ENCODE results near the gene RENBP.

Gene RENBP

DNA sequence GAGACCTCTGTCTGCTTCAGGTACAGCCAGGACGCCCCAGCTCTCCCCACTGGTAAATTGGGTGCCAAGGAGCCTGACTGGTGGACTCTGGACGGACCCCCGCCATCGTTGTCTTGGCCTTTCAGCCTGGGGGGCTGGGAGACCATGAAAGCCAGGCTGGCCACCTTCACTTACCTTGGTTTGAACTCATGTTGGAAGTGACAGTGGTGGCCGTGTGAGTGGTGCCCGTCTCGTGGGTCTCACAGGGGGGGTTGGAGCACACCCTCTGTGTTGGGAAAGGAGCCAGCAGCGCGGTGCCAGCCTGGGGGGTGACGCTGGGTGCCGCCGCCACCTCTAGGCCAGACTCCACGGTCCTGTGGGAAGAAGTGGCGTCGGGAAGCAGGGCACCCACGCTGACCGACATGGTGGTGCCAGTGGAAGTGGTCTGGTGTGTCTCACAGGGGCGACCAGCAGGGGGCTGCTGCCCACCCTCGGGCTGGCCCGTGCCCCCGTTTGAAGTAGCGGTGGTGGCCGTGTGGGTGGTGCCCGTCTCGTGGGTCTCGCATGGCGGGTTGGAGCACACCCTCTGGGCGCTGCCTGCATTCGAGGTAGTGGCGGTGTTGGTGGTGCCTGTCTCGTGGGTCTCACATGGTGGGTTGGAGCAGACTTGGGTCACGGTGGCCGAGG, 9.6 kb upstream of the RENBP start:
- no peak for DNase-seq (ENCODE audit: low spot score)

DNA sequence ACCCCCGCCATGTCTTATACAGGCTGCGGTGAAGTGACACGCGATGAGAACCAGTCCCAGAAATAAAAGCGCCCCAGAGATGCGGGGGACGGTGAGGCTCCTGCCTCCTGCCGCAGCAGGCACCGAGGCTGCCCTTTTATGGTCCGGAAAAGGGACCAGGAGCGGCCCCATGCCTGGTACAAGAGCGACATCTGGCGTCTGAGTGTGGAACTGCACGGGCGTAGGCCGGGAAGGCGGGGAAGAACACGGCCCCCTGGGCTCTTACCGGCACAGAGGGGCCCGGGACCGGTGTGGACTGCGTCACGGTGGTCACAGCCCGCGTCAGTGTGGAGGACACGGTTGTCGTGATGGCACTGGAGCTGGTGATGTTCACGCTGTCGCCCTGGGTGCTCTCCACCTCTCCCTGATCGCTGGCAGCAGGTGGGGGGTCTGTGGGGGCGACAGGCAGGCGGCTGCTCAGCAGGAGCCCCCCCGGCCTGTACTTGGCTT, 8.9 kb upstream of the RENBP start:
- DNase-seq (ENCODE audit: low spot score), result peak; percentile 50

DNA sequence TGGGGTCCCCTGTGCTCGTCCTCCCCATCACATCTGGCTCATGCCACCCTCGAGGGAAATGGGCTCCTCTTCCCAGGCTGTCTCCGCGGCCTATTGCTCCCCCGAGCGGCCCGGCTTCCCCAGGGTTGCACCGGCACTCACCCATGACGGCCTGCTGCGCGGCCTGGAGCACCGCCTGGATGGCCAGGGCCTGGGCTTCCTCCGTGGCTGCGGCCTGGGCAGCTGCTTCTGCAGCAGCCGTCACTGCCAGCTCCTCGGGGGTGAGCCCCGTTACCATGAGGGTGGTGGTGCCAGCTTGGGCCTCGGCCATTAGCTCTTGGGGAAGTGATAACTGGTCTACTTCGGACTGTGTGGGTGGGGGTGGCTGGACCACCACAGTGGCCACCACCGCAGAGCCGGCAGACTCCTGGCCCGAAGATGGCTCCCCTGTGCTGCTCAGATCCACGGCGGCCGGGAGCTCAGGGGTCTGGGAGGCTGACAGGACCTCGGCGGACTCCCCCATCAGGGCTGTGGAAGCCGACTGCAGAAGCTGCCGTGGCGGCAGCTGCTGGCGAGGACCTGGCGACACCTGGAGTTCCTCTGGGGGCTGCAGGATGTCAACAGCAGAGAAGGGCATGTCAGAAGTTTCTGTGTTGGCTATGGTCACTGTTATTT, 8.1 kb upstream of the RENBP start:
- no peak for DNase-seq (ENCODE audit: low spot score)

DNA sequence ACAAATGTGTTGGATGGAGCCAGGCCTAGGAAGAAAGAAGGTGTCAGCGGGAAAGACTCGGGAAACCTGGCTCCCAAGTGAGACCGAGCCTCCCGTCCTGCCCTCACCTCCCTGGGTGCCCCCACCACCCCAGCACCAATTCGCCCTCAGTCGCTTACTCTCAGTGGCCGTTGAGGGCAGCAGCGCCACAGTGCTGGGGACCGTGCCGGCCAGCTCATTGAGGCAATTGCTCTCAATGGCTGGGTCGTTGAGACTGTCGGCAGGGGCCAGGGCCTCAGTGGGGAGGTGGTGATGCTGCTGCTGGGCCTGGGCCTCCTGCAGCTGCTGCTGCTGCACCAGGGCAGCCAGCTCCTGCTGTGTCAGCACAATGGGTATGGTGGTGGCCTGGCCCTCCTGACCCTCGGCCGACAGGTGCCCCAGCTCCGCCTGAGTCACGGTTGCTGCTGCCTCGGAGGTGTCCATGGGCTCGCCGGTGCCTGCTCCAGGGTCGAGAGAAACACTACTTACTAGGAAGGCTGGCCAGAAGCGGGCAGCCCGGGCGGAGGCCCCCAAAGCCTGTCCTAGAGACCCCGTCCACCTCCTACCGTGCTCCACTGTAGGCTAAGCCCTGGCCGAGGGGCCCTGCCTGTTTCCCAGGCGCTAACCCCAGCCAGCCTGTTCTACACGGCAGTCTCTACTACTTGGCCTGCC, 7.4 kb upstream of the RENBP start:
- DNase-seq (ENCODE audit: low spot score), result no peak

DNA sequence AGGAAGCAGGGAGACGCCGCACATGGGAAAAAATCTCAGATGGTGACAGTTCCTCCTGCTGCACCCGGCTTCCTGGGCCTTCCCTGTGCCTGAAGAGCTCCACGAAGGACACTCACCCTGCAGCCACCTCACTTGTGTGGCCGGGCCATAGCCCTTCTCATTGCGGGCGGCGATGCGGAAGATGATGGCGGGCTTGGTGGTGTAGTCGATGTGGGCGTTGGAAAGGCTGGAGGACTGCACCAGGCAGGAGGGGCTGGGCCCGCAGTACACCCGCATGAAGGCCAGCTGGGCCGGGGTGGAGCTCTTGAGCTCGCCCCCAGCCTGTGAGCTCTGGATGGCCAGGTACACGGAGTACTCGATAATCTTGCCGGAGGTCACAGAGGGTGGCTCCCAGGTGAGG, 5.7 kb upstream of the RENBP start:
- no peak for DNase-seq (ENCODE audit: low spot score)

- no peak for DNase-seq (ENCODE audit: low spot score)
Measured at GRCh38 chrX:153948847-153949805, 4.7 kb upstream of the RENBP start.

- DNase-seq (ENCODE audit: low spot score), result no peak
Measured at GRCh38 chrX:153948002-153948466, 3.6 kb upstream of the RENBP start.

DNA sequence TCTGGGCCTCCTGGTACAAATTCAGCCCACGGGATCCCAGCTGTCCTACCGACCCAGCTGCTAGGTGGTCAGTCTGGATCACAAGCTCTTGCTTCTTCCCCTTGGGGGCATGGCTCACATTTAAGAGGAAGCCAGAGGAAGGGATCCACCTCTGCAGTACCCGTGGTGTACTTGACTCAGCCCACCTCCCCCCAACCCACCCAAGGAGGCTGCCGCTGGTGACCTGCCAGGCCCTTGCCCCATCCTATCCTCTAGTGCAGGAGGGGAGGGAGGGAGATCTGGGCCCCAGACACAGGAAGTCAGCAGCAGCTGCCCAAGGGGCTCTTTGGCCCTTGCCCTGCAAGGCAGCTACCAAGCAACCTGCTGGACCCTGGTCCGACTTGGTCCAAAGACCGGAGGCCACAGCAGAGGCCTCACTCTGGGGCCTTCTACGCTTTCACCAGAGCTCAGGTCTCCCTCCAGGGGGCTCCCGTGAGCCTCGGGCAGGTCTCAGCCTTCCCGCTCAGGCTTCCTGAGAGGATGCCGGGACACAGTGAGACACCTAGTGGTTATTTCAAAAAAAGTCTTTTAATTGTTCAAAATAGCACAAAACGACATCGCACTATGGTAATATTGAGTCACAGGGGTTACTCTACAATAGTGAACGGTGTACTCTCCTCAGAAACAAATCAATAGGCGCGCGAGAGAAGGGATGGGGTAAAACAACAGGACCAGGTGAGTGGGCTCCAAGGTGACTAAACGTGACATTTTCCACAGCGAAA, 2.7 kb upstream of the RENBP start:
- DNase-seq (ENCODE audit: low spot score), result peak; percentile 79

- DNase-seq (ENCODE audit: low spot score), result no peak
Measured at GRCh38 chrX:153945956-153946943, 1.8 kb upstream of the RENBP start.

DNA sequence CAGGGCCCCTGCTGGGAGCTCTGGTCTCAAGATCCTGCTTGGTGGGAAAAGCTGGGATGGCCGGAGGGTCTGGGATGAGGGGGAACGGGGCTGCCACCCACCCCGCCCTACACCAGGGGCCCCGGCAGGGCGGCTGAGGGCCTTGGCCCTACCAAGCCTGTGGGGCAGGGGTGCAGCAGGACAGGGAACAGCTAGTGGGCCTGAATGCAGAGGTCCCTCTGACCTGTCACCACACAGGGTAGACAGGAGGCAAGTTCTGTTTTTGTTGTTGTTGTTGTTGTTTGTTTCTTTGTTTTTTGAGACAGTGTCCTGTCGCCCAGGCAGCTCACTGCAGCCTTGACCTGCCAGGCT, 332 bp upstream of the RENBP start:
- DNase-seq (ENCODE audit: low spot score), result no peak

GRCh38 chrX:153941336-153942252, 2.8 kb downstream of the RENBP start:
- DNase-seq (ENCODE audit: low spot score), result no peak

DNA sequence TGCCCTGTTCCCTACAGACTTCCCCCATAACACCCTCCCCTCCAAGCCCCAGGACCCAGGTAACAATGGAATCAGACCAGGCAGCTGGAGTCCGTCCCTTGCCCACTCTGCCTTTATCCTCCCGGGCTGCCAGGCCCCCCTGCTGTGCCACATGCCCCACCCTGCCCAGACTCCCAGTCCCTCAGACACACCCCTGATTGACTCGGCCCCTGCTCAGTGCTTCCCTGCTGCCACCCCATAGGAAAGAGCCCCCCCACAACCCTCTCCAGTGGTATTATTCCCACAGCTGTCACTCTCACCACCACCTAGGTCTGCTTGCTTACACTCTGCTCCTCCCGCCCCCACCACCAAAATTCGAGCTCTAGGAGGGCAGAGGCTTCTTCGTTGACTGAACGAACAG, 4.9 kb downstream of the RENBP start:
- no peak for DNase-seq (ENCODE audit: low spot score)

DNA sequence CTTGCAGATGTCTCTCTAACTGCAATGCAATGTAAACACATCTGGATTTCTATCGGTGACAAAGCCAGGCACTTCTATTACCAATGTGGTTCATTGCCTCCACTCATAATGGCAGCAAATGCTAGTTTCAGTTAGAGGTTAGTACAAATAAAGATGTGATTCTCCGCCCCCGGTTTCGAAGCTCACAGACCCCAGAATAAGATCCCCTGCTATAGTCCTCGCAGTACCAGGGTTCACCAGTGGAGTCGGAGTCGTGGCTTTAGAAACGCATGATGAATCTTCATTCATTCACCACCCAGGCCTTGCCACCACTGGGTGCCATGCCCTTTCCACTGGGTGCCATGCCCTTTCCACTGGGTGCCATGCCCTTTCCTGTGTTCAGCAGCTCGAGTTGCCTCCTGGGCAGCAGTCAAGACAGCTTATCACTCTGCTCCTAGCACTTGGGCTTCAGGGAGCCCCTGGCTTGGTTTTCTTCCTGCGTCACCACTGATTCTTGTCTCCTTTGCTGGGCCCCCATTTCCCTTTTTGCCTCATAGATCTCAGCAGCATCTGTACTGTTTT, 6.1 kb downstream of the RENBP start:
- DNase-seq (ENCODE audit: low spot score), result no peak

DNA sequence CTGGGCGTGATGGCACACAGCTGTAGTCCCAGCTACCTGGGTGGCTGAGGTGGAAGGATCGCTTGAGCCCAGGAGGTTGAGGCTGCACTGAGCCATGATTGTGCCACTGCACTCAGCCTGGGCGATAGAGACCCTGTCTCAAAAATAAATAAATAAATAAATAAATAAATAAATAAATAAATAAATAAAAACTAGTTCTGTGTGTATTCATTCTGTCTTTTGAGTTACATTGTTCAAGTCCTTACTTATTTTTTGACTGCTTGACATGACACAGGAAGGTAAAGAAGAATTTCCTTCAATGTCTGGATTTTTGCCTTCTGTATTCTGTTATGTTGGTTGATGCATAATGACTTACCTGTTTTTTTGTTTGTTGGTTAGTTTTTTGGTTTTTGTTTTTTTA, 7.4 kb downstream of the RENBP start:
- DNase-seq (ENCODE audit: low spot score), result no peak

DNA sequence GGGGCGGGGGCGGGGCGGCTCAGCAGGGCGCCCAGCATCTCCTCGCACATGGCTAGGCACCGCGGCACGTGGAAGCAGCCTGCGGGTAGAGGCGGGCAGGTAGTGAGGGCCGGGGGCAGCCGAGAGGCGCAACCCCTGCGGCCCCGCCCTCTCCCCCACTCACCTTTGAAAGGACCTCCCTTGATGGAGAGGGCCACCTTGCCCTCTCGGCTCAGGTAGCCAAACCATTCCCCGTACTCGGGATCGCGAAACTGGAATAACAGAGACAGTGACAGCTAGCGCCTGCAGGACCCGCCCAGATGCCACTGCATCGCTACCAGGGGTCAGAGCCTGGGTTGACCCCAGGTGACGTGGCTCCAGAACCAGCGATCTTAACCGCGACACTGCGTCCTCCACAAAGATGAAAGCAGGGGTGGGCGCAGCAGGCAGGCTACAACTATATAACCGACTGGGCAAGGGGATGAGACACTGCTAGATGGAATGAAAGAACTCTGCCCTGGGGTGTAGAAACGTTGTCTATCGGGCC, 9.1 kb downstream of the RENBP start:
- no peak for DNase-seq (ENCODE audit: low spot score)

GRCh38 chrX:153934762-153935325, 9.6 kb downstream of the RENBP start, which contains the start of gene NAA10:
Gene NAA10 (minus strand): TSS chrX:153935037. CDS start chrX:153934904, 133 bp downstream.
- peak; percentile 56 for DNase-seq (ENCODE audit: low spot score)

- DNase-seq (ENCODE audit: low spot score), result no peak
Measured at GRCh38 chrX:153934148-153934761, 10.2 kb downstream of the RENBP start.
